Small intestine (tissue), 7 donors: ENCODE measurements around the gene MYCBPAP. TPM values are rescaled to one million over a fixed set of nuclear protein-coding genes. Genes with fewer than 3 reads are reported as not detected.

ENCODE experiments used
- DNase-seq, 2 donors: peaks; one replicate each; pipeline versions ENCODE4 v3.0.0 to v3.0.0-alpha.2; 2013
- FAIRE-seq: peaks from 2 replicates; lab custom pipeline; 2012; peaks lifted over from hg19 to GRCh38; lab: Jason Lieb, UNC
- H3K27ac ChIP-seq, 3 donors: one replicate each; pipeline ENCODE4 v1.5.1; 2013; ENCODE audit warnings: low read length in 2 of 3, mild to moderate bottlenecking in 2 of 3, control low read depth in 1 of 3, inconsistent platforms in 1 of 3, low read depth in 1 of 3, moderate library complexity in 1 of 3
- H3K27me3 ChIP-seq, 3 donors: one replicate each; pipeline ENCODE4 v1.6.1; 2013; ENCODE audit warnings: low read length in 3 of 3, inconsistent platforms in 1 of 3; ENCODE audit not compliant: control insufficient read depth in 3 of 3, insufficient read depth in 3 of 3
- H3K36me3 ChIP-seq, 3 donors: one replicate each; pipeline ENCODE4 v1.6.1; 2013; ENCODE audit warnings: low read length in 3 of 3, inconsistent platforms in 1 of 3, low read depth in 1 of 3, mild to moderate bottlenecking in 1 of 3, moderate library complexity in 1 of 3; ENCODE audit not compliant: control insufficient read depth in 3 of 3, insufficient read depth in 2 of 3
- H3K4me1 ChIP-seq, 3 donors: one replicate each; pipeline ENCODE4 v1.6.1; 2013; ENCODE audit warnings: low read length in 2 of 3, inconsistent platforms in 1 of 3, low read depth in 1 of 3, mild to moderate bottlenecking in 1 of 3, moderate library complexity in 1 of 3; ENCODE audit not compliant: control insufficient read depth in 3 of 3, insufficient read depth in 2 of 3
- H3K4me3 ChIP-seq, 3 donors: one replicate each; pipeline ENCODE4 v1.5.1; 2013; ENCODE audit warnings: low read length in 3 of 3, control low read depth in 1 of 3, inconsistent platforms in 1 of 3, low read depth in 1 of 3, mild to moderate bottlenecking in 1 of 3, moderate library complexity in 1 of 3
- H3K9me3 ChIP-seq, 2 donors: one replicate each; pipeline ENCODE4 v1.6.1; 2013; ENCODE audit warnings: low read depth in 1 of 2, low read length in 1 of 2; ENCODE audit not compliant: control insufficient read depth in 2 of 2, insufficient read depth in 1 of 2
- WGBS, 3 donors: extraction: QIAGEN DNeasy Blood & Tissue Kit; methylation state at CpG; one replicate each; pipeline ENCODE4 v1.1.7; 2013; 5-methylcytosine and 5-hydroxymethylcytosine counted together
- polyA plus RNA-seq, 4 donors: library from polyadenylated mRNA; stranded (reverse) in 3 of 4; unstranded in 1 of 4; fragments of 200-250 nt in 3 of 4; fragments of 120-200 nt in 1 of 4; gene quantifications; one replicate each; pipeline versions ENCODE4 v1.2.1 to v1.2.3, GENCODE V29; 2013
- donor health status: healthy with polysubstance abuse.
- donor health status: control.
- donor health status: control.
- donor health status: Bipolar disorder and iron deficiency.
- donor health status: healthy.

Gene MYCBPAP
- polyA plus RNA-seq, 4 donors, result 0.13 to 1.6 (median 0.45) TPM; not detected in 1

- Histone ChIP-seq H3K36me3 (peaks cover 0 to 71% (median 5%) of the 10 kb centered on the region in 3 donors), H3K27ac (no peak overlapping the region), H3K4me3 (no peak overlapping the region), H3K4me1 (peaks cover 2 to 13% (median 3%) of the 10 kb centered on the region in 3 donors), H3K9me3 (no peaks in the 10 kb centered on the region), H3K27me3 (peaks cover 0 to 17% (median 0%) of the 10 kb centered on the region in 3 donors)
- WGBS, 3 donors, result 87 to 95% (median 92%) methylated on average over 3 of the region's 3 CpGs
- FAIRE-seq (no peak), DNase-seq (no peak)
These were observed 44.1 kb upstream of the MYCBPAP start for GRCh38 chr17:50464121-50464520.

GRCh38 chr17:50464736-50465135, 43.5 kb upstream of the MYCBPAP start:
- DNase-seq, result no peak
- Histone ChIP-seq H3K4me1 (peaks cover 2 to 12% (median 3%) of the 10 kb centered on the region in 3 donors), H3K4me3 (no peak overlapping the region), H3K27me3 (peaks cover 0 to 20% (median 0%) of the 10 kb centered on the region in 3 donors), H3K27ac (no peak overlapping the region), H3K9me3 (no peaks in the 10 kb centered on the region), H3K36me3 (peaks cover 0 to 71% (median 5%) of the 10 kb centered on the region in 3 donors)
- 82 to 88% (median 84%) methylated on average over 3 to 4 of the region's 4 CpGs for WGBS, 3 donors
- no peak for FAIRE-seq

DNA sequence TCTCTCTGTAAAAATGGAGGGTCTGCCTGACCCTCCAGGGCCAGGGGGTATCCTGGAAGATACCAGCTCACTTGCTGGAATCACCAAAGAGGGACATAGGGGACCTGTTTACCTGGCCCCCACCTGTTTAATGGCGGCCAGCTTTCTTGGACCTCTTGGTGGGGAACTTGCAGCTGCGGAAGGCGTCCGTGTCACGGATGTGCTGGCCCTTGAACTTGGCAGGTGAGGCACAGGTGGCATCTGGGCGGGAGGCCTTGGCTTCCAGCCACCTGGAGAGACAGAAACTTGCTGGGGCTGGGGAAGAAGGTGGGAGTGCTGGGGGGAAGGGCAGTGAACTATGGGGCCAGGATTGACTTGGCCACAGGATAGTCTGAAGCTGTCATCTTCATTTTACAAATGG, 43.1 kb upstream of the MYCBPAP start:
- Histone ChIP-seq H3K4me1 (peaks cover 2 to 13% (median 3%) of the 10 kb centered on the region in 3 donors), H3K27me3 (peaks cover 0 to 20% (median 0%) of the 10 kb centered on the region in 3 donors), H3K36me3 (peaks cover 0 to 68% (median 5%) of the 10 kb centered on the region in 3 donors), H3K9me3 (no peaks in the 10 kb centered on the region), H3K27ac (no peak overlapping the region), H3K4me3 (no peak overlapping the region)
- 35 to 74% (median 61%) methylated on average over 6 of the region's 6 CpGs for WGBS, 3 donors
- DNase-seq, result no peak
- FAIRE-seq, result no peak

DNA sequence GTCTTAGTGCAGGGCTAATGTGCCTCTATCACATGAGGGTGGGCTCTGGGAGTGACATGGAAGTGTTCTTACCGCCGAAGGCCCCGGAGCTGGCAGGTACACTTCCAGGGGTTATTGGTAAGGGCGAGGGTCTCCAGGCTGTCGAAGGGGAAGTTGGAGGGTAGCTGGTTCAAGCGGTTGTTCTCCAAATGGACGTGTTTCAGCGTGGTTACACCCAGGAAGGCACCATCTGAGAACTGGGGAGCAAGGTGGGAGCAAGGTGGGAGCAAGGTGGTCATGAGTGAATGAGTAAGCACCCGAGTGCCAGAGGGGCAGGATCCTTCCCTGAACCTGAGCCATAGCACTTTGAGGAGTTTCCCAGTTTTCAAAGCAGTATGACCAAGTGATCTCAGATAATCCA, 42.6 kb upstream of the MYCBPAP start:
- H3K36me3 ChIP-seq, result peaks cover 0 to 65% (median 5%) of the 10 kb centered on the region in 3 donors
- no peak overlapping the region for H3K27ac ChIP-seq
- H3K9me3 ChIP-seq, result no peaks in the 10 kb centered on the region
- no peak overlapping the region for H3K4me3 ChIP-seq
- FAIRE-seq (no peak), DNase-seq (no peak)
- 93 to 96% (median 95%) methylated on average over 9 of the region's 9 CpGs for WGBS, 3 donors
- H3K4me1 ChIP-seq, result peaks cover 2 to 13% (median 3%) of the 10 kb centered on the region in 3 donors
- H3K27me3 ChIP-seq, result peaks cover 0 to 20% (median 0%) of the 10 kb centered on the region in 3 donors

DNA sequence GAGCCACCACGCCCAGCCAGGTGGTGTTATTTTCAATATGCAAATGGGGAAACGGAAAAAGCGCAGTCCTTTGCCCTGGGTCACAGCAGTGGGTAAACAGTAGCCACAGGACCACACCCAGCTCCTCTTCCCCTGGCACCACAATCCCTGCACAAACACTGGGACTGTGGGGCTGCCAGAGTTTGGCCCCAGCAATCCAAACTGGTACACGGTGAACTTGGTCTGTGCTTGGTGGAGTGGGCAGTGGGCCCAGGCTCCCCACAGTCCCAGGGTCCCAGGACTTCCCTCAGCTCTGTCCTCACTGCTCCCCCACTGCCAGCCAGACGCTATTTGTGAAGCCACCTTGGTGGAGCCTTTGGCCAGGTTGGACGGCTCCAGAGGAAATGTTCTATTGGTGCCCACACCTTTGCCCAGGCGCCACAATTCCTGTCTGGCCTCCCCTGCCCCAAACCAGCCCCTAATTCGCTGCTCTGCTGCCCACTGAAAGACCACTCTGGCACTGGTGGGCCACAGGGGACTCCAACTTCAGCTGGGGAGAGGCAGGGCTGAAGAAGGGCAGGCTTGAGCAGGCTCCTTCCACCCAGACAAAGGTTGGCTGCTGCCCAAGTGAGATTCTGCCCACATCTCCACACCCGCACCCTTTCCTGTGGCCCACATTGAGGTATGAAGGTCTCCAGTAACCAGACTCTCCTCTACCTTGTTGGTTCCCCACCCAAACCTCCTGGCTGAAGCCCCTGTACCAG, 41.7 kb upstream of the MYCBPAP start:
- FAIRE-seq, result no peak
- Histone ChIP-seq H3K4me3 (no peak overlapping the region), H3K4me1 (peaks cover 2 to 13% (median 3%) of the 10 kb centered on the region in 3 donors), H3K36me3 (peaks cover 0 to 65% (median 7%) of the 10 kb centered on the region in 3 donors), H3K27ac (peak overlapping the region in 2 of 3 donors; percentile 56 to 64), H3K9me3 (no peaks in the 10 kb centered on the region), H3K27me3 (peaks cover 0 to 20% (median 0%) of the 10 kb centered on the region in 3 donors)
- WGBS, 3 donors, result 39 to 61% (median 47%) methylated on average over 9 of the region's 9 CpGs
- DNase-seq, result peak; percentile 39 to 81

- H3K27ac ChIP-seq, result peak overlapping the region in 1 of 3 donors; percentile 56
- FAIRE-seq, result no peak
- no peak overlapping the region for H3K4me3 ChIP-seq
- H3K4me1 ChIP-seq, result peaks cover 2 to 13% (median 3%) of the 10 kb centered on the region in 3 donors
- DNase-seq, result peak in 1 of 2 donors; percentile 53
- H3K36me3 ChIP-seq, result peaks cover 0 to 65% (median 10%) of the 10 kb centered on the region in 3 donors
- H3K9me3 ChIP-seq, result no peaks in the 10 kb centered on the region
- 72 to 85% (median 80%) methylated on average over 7 of the region's 7 CpGs for WGBS, 3 donors
- H3K27me3 ChIP-seq, result peaks cover 0 to 20% (median 0%) of the 10 kb centered on the region in 3 donors
These were observed 41.0 kb upstream of the MYCBPAP start for GRCh38 chr17:50467114-50467854.

DNA sequence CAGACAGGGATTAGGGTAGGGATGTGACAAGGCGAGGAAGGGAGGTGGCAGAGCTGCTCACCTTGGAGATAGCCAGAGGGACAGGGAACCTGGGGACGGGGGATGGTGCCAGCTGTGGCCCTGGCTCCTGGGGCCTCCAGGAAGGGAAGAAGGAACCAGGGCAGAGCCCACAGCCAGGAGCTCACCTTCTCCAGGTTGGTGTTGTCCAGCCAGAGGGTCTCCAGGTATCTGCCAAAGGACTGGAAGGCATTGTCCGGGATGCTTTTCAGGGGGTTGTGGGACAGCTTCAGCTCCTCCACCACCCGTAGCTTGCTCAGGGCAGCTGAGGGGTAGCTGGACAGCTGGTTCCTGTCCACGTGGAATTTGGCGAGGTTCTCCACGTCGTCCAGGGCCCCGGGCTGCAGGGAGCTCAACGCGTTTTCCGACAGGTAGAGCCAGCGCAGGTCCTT, 40.4 kb upstream of the MYCBPAP start:
- Histone ChIP-seq H3K27ac (no peak overlapping the region), H3K4me1 (peaks cover 2 to 13% (median 3%) of the 10 kb centered on the region in 3 donors), H3K9me3 (no peaks in the 10 kb centered on the region), H3K27me3 (peaks cover 0 to 20% (median 0%) of the 10 kb centered on the region in 3 donors), H3K4me3 (no peak overlapping the region), H3K36me3 (peaks cover 0 to 65% (median 8%) of the 10 kb centered on the region in 3 donors)
- FAIRE-seq (no peak), DNase-seq (no peak)
- 78 to 83% (median 81%) methylated on average over 13 of the region's 13 CpGs for WGBS, 3 donors
